ENCODE data around the gene STARD10.

STARD10 gene

DNA sequence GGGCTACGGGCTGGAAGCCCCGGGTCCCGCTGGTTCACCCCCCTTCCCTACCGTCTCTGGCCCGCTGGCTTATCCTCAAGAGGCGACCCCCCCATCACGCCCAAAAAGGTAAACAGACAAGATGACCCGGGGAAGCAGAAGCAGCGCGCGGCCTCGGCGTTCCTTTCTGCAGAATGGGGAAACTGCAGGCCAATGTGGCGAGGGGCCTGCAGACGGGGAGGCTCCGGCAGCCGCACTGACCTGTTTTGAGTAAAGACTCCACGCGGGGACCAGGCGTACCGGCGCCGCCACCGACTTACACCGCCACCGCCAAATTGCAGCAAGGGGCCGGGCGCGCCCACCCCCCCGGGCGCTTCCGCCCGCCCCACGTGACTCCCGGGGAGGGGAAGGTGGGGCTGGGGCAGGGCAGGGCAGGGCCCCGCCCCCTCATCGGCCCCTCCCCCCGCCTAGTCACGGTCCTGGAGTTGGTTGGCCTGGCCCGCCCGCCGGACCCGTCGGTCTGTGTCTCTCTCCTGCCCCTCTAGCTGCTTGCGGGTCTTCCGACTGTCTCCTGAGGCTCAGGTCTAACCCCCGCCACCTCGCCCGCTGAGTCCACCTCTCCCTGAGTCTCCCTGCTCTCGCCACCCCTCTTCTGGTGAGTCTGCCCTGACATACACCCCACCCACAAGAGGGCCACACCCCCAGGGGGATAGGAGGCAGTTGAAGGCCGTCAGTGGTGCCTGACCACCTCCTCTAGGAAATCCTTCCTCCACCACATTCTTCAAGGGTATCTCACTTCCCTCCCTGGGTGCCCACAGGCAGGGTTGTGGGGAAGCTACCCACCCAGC, 41.5 kb downstream of the STARD10 start, which contains the start of gene ARAP1:
TSS of gene ARAP1 (minus strand) at position 321 of the 827 bp plus-strand sequence. CDS start 25,280 bp downstream, outside the sequence.
- in situ Hi-C loops (cut with HindIII; ENCODE audit: low sequenced_read_pairs) = loop anchor here (5.0 to 10.0 kb wide), 3 partner anchors 60 to 482 kb away; partner anchors contain the start of gene ATG16L2

DNA sequence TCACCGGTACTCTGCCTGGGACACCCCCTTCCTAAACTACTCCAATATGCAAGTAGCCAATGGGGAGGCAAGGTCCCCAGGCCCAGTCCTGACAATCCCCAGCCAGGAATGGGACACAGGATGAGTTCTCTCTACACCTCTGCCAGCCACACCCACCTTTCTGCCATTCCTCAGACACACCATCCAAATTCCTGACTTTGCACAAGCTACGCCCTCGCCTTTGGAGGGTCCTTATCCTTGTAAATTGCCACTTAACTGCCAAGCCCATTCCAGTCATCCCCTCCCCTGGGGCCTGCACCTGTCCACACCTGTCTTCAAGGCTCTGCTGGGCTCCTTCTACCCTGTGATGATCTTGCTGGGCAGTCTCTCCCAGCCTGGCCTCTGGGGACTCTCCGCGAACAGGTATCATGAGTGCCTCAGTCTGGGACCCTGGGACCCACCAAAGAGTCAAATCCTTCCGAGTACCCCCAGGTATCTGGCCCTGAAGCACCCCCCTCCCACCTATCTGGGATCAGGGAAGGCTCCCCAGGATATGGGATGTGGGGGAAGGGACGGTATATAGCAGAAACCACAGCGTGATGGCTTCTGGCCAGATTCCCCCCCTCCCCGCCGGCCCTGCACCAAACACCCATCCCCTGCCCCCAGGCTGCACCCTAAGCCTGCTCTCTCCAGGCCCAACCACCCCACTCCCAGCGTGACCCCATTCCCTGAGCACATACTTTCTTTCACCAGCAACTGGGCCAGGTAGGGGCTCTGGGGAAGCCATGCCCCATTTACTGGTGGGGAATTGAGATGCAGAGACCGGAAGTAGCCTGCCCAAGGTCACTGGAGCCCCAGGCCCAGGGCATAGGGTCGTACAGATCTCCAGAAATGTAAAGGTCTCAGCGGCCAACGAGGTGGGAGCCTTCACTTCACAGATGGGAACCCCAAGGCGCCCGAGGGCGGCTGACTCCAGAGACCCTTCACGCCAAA, 42.4 kb downstream of the STARD10 start:
- in situ Hi-C loops (cut with HindIII; ENCODE audit: low sequenced_read_pairs) = loop anchor here (5.0 to 10.0 kb wide), 3 partner anchors 59 to 483 kb away; partner anchors contain the start of gene ATG16L2

DNA sequence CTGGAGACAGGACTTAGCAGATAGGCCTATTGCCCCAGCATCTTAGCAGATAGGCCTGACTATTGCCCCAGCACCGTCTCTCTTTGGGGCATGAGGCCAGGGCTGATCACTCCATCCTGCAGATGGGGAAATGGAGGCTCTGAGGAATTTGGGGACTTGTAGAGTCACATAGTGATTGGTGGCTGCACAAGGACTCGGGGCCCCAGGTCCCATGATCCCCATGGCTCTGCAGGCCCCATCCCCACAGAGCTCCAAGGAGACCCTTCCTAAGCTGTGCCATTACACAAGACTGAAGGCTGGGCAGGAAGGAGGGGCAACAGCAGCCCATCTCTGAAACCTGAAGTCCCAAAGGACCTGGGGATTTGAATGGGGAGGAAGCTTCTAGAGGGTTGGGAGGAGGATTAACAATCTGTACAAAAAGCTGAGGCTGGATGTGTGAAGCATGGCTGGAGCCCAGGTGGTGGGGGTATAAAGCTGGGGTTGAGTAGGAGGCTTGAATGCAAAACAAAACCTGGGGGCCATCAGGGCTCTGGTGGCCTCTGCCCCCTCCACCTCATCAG, 43.2 kb downstream of the STARD10 start:
- in situ Hi-C loops (cut with HindIII; ENCODE audit: low sequenced_read_pairs) = loop anchor here (5.0 to 10.0 kb wide), 3 partner anchors 58 to 484 kb away; partner anchors contain the start of gene ATG16L2

DNA sequence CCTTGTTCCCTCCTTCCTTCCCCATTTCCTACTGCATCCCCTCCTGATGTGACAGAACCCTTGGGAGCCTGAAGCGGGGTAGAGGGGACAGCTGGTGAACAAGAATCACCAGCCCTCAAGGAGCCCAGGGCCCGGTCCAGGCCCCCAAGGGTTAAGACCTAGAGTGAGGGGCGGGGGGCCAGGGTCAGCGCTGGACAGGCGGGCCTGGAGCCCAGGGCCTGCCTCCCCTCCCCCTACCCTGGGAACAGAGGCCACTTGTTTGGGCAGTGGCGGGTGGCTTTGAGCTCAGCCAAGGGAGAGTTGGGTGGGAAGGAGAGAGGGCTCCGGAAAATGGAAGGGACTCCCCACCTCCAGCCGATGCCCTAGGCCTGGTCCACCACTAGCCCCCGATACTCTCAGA, 43.8 kb downstream of the STARD10 start:
- in situ Hi-C loops (cut with HindIII; ENCODE audit: low sequenced_read_pairs) = loop anchor here (5.0 to 10.0 kb wide), 3 partner anchors 58 to 485 kb away; partner anchors contain the start of gene ATG16L2

DNA sequence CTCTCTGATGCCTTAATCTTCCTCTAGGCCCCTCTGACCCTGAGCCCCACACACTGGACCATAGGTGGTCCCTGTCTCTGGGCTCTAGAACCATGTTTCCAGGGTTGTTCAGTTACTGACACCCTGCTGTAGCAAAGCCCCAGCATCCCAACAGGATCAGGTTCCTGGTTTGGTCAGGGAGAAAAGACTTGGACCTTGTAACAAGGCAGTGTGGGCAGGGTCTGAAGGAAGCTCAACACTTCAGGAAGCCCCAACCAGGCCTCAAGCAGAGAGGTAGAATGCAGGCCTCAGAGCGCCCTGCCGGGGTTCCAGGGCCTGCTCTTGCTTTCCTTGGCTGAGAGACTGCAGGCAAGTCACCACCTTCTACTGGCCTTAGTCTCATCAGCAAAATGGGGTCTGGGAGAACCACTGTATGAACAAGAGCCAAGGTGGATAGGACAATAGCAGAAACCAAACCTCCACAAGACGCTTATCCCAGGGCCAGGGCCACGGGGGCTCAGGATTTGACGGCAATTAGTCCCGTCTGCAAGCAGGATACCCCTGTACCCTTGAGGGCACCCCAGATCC, 46.5 kb downstream of the STARD10 start:
- in situ Hi-C loops (cut with HindIII; ENCODE audit: low sequenced_read_pairs) = no loop called here

DNA sequence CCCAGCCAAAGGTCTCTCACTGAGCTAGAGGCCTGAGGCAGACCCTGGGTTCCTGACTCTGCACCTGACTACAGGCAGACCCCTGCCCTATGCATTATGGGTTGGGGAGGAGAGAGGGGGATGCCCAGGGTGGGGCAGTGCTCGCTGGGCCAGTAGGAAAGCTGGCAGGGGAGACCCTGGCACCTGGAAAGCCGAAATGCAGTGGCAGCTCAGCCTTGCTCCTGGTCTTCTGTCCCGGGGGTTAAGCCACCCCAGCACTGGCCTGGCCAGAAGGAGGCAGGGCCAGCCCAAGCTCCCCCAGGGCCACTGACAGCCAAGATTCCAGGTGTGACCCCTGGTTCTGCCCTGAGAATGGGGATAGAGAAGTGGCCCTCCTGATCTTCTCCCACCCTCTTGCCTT, 47.0 kb downstream of the STARD10 start:
- in situ Hi-C loops (cut with HindIII; ENCODE audit: low sequenced_read_pairs) = no loop called here

DNA sequence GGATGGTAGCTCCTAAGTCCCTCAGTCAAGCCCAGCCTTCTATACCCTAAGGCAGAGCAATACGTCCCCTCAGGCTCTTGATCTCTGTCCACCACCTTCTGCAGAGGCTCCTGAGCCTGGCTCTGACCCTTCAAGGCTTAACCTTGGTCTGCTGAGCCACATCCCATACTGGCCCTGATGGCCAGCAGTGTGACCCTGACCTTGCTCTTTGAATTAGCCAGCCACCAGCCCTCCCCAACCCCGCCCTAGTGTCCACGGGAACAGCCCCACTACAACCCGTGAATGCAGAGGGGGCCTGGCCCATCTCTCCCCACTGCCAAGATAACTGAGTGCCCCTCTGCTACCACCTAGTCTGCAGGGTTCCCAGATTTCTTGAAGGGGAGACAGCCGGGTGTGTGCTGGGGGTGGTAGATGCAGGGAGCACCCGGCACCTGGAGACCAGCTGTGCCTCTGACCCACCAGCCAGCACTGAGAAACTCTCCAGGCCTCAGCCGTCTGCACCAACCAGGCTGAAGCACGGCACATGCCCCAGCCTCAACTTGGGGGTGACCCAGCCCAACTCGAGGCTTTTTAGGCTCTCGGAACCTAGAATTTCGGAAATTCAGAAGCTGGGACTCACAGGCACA, 47.8 kb downstream of the STARD10 start:
- in situ Hi-C loops (cut with HindIII; ENCODE audit: low sequenced_read_pairs) = no loop called here

DNA sequence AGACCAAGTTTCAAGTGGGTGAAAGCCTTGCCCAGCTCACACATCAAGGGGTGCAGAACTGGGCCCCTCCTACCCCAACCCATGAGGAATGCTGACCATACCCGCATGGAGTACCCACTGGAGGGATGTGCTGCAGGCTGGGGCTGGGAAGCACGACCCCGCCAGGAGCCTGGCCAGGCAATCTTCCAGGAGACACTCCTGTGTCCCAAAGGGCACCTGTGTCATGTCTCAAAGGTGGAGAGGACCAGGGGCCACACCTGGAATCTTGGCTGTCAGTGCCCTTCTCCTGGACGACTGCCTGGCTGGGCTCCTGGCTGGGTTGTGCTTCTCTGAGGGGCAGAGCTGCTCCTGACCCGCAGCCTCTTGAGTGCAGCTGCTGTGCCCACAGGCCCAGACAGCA, 48.3 kb downstream of the STARD10 start:
- in situ Hi-C loops (cut with HindIII; ENCODE audit: low sequenced_read_pairs) = no loop called here

DNA sequence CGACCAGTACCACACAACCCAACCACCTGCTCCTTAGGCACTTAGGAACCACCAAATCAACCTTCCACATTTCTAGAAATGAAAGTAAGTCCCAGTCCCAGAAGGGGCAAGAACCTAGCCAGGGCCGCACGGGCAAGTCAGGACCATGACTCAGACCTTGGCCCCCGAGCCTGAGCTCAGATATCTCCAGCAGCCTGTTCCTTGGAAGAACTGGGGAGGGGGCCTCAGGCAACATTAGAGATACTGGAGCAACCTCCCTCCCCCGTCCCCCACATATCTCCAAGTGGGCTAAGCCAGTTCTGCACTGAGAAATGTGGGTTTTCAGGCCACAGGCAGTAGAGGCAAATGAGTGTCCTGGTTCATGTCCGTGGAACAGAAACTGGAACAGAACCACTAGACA, 49.4 kb downstream of the STARD10 start:
- in situ Hi-C loops (cut with HindIII; ENCODE audit: low sequenced_read_pairs) = no loop called here

DNA sequence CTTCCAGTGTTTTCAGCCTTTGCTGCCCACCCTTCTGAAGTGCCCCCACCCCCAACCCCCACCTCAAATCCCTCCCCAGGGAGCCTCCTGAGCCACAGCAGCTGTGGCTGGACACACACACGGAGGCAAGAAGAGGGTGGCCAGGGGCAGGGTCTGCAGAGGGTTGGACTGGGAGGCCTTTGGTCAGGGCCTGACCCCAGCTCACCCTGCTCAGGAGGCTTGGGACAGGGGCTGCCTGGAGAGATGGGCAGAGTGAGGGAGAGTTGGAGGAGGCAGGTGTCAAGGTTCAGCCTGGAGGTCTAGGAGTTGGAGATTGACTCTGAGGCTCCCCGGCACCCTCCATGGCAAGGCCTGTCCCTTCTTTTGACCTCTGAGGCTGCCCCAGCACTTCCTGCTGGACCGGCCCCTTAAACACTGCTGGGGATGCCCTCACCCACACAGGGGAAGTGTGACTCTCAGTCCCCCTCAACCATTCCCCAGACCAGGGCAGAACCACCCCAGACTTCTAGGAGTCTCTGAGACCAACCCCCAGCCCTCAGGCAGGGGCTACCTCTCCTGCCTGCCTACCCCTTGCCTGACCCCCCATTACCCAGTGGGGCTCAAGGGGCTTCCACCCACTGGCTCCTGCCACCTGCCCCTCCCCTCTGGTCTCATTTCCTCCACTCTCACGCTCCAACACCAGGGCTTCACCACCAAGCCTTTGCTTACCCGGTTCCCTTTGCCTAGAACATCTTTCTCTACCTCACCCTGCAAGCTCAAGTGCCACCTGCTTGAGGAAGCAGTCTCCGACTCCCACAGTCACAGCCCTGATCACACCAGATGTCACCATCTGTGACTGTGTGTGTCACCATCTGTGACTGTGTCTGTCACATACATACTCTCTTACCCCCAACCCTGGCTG, 50.3 kb downstream of the STARD10 start:
- in situ Hi-C loops (cut with HindIII; ENCODE audit: low sequenced_read_pairs) = no loop called here

DNA sequence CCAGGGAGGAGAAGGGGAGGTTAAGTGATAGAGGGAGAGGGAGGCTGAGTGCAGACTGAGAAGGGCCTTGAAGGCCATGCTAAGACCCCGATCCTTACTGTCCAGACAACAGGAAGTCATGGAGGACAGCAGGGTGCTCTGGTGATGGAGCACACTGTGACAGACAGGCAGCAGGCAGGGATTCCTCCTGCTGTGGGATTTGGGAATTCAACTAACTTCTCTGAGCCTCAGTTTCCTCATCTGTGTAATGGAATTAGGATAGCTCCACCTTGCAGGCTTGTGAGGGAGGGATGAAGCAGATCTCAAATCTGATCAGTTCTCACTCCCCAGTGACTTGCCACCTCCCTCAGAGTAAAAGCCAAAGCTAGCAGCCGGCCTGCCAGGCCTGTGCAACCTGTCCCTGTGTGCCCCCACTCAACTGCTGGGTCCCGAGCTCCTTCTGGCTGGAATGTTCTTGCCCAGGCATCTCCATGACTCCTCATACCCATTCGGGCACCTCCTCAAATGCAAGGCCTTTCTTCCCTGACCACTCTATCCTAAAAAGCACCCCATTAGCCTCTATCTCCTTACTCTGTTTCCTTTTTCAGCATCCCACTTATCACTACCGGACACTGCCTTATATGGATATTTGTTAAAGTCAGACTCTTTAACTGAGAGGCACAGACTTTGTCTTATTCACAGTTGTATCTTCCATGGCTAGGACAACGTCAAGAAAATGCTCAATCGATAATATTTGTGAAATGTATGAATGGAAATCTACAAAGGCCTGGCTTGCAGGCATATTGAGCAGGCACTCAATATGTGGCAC, 51.1 kb downstream of the STARD10 start:
- in situ Hi-C loops (cut with HindIII; ENCODE audit: low sequenced_read_pairs) = no loop called here

DNA sequence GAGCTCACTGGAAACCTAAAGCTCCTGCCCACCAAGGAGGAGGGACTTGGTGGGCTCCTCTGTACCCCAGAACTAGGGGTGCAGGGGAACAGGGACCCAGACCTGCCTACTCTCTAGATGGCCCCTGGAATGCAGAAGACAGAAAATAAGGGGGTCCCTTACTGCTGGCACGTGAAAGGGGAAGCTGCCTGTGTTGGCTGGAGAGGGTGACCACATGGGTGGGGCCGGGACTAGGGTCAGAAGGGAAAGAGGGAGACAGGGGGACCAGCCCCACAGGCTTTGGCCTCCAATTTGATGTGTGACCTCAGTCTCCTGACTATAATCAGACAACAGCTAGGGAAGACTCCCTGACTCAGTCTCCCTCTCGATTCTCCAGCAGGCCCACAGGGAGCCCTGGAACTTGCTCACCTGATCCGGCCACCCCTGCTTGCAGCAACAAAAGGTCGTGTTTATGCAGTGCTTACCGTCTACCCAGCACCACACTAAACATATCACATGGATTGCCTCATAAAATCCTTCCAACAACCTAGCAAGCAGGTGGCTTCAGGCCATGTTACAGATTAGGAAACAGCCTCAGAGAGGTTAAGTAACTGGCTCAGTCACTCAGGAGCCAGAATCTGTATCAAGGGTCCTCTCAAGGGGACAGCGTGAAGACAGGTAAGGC, 51.9 kb downstream of the STARD10 start:
- in situ Hi-C loops (cut with HindIII; ENCODE audit: low sequenced_read_pairs) = no loop called here

DNA sequence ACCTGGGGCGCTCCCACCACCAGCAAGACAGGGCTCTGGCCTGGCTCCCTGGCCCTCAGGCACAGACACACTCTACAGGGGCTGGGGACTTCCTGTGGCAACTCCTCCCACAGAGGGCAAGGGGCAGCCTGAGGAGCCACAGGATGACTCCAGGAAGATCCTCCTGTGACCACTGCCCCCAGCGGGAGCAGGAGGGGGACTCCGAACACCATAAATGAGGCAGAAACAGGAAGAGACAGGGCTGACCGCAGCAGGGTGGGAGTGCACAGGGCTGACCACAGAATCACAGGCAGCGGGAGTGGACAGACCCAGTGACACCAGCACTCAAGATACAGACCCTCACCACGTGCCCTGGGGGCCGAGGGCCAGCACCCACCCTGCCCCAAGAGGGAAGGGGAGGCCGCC, 52.4 kb downstream of the STARD10 start:
- in situ Hi-C loops (cut with HindIII; ENCODE audit: low sequenced_read_pairs) = no loop called here

DNA sequence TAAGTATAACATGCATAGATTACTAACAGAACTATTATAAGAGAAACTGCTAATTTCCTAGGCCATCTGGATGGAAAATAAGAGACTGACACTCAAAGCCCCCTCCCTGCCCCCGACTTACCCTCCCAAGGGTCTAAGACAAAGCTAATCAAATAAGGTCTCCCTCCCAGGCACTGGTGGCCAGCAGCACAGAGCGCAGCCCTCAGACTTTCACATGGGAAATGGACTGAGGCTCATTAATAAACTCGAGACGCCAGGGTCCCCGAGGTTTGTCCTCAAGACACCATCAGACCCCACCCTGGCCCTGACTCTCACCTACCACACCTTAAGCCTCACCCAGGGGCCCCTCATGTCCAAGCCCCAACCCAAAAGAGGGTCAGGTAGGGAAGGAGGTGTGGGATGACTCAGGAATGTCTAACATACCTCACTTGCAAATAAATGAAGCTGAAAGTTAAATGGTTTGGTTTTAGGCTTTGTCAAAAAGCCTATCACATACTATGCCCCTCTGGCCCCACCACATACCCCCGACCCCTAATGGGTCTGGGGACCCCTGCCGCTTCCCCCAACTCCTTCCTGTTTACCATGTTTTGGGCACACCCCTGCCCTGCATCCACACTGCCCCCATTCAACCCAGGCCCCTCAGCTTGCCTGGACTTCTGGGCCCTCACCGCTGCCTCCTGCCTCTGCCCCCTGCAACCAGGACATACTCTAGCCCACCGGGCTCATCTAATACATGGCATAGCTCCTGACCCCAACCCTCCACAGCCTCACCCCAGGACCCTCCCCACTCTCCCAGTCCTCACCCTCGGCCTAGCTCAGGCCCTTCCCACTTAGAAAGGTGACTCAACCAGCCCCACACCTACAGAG, 53.1 kb downstream of the STARD10 start:
- in situ Hi-C loops (cut with HindIII; ENCODE audit: low sequenced_read_pairs) = no loop called here

DNA sequence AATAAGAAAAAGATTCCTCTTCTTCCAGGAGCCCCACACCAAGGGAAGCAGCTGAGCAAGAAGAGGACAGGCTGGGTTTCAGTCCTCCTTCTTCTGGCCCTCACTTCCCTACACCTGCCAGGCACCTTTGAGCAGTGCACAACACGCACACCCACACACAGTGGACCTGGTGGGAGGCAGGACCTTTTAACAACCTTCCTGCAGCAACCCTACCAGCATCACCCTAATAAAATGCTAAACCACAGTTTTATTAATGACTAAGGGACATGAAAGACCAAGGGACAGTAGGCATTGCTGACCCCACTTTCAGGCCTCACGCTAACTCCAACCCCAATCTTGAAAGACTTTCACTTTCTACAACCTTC, 53.8 kb downstream of the STARD10 start:
- in situ Hi-C loops (cut with HindIII; ENCODE audit: low sequenced_read_pairs) = no loop called here

DNA sequence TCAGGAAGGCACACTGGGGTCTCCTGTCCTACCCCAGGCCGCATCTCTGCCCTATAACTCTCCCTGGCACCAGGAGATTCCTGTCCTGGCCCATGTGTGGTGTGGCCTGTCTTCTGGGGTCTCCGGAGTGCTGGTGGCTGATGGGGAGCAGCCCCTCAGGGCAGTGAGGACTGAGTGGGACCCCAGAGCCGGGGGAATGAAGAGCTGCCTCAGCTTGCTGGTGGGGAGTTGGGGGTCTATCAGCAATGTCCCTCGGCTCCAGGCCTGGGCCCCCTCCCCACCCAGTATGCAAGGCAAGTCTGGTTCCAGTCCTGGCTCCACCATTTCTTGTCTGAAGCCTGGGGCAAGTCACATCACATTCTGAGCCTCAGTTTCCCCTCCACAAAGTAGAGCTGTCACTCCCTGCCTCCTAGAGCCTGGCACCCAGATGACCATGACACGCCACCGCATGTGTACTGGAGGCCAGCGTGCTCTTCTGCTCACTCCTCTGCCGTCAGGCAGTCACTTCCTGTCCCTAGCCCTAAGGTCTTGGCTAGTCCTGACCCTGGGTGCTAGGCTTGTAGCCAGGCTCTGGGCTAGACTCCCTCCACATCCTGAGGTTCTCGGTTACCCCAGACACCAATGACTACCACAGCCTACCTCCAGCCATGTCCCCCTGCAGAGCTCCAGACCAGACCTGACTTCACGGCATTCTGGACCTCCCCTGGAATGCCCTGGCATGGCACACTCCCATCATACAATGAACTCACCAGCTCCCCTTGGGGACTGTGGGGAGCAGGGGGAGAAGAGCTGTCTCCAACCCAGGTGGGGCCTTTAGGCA, 54.4 kb downstream of the STARD10 start:
- in situ Hi-C loops (cut with HindIII; ENCODE audit: low sequenced_read_pairs) = no loop called here
